ENCODE measurements around the gene TNRC18.

DNA sequence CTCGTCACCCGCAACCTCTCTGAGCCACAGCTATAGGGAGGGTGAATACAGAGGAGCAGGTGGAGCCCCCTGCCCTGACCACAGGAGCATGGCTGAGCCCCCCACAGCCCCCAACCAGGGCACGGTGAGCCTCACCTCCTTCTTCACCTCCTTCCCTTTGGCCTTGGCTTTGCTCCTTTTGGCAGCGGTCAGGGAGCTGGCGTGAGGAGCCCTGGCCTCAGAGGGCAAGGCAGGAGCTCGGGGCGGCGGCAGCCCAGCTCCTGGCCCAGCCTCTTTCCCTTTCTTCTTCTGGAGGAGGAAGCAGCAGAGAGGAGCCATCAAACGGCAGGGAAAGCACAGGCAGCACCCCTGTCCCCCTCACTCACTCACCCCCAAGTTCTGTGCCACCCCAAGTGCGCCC is 98.7 kb downstream of the TNRC18 start:
- TF ChIP-seq, protein P1, sequence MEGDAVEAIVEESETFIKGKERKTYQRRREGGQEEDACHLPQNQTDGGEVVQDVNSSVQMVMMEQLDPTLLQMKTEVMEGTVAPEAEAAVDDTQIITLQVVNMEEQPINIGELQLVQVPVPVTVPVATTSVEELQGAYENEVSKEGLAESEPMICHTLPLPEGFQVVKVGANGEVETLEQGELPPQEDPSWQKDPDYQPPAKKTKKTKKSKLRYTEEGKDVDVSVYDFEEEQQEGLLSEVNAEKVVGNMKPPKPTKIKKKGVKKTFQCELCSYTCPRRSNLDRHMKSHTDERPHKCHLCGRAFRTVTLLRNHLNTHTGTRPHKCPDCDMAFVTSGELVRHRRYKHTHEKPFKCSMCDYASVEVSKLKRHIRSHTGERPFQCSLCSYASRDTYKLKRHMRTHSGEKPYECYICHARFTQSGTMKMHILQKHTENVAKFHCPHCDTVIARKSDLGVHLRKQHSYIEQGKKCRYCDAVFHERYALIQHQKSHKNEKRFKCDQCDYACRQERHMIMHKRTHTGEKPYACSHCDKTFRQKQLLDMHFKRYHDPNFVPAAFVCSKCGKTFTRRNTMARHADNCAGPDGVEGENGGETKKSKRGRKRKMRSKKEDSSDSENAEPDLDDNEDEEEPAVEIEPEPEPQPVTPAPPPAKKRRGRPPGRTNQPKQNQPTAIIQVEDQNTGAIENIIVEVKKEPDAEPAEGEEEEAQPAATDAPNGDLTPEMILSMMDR (IDR thresholded peaks at IDR 0.05): no peak
- no peak for TF ChIP-seq POLR2A (IDR thresholded peaks at IDR 0.05)

Measured in esophagus squamous epithelium (tissue), 4 donors.